ENCODE measurements around the gene TMEM163. TPM values are rescaled to one million over a fixed set of nuclear protein-coding genes. Genes with fewer than 3 reads are reported as not detected.
"Not testable (repeated sequence)": the region's sequence is repeated elsewhere in the genome, so short reads cannot be mapped to it uniquely, and the experiment has no call there.

The TMEM163 gene
- total RNA-seq, 1 donor from 2014 or later = not detected

DNA sequence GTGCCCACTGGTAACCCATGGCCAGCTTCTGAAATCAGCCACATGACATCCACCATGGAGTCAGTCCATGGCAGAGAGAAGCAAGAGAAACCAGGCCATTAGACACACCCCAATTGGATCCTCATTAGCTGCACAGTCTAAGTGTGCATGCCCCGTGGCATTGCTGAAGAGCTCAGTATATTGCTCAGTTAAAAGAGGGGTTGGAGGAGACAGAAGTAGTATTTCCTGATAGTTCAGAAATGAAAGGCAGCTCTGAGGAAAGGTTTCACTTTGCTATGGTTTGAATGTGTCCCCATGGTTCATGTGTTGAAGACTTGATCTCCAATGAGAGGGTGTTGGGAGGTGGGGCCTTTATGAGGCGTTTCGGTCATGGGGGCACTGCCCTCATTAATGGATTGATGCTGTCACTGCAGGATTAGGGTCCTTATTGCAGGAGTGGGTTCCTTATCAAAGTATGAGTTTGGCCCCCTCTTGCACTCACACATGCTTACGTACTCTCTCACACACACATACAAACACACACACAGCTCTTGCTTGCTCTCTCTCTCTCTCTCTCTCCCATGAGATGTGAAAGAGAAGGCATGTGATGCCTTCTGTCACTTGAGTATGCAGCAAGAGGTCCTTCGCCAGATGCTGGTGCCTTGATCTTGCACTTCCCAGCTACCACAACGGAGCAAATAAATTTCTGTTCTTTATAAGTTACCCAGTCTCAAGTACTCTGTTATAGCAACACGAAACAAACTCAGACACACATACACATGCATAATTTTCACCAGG, 58.0 kb downstream of the TMEM163 start:
- Histone ChIP-seq H3K36me3 (ENCODE audit: control insufficient read depth, insufficient read depth, low read length) (no peaks in the 10 kb centered on the region), H3K4me3 (ENCODE audit: low read depth, low read length) (no peak overlapping the region), H3K27me3 (ENCODE audit: control insufficient read depth, insufficient read depth, low read length) (no peaks in the 10 kb centered on the region)
- TF ChIP-seq CTCF (IDR thresholded peaks at IDR 0.05; ENCODE audit: insufficient read depth, low read length, severe bottlenecking) = no peak
- DNase-seq (ENCODE audit: low read depth) = no peak
- FAIRE-seq = no peak

- no peaks in the 10 kb centered on the region for H3K27me3 ChIP-seq (ENCODE audit: control insufficient read depth, insufficient read depth, low read length)
- TF ChIP-seq CTCF (IDR thresholded peaks at IDR 0.05; ENCODE audit: insufficient read depth, low read length, severe bottlenecking) = no peak
- FAIRE-seq = no peak
- DNase-seq (ENCODE audit: low read depth) = no peak
- no peak overlapping the region for H3K4me3 ChIP-seq (ENCODE audit: low read depth, low read length)
- H3K36me3 ChIP-seq (ENCODE audit: control insufficient read depth, insufficient read depth, low read length) = no peaks in the 10 kb centered on the region
Measured at GRCh38 chr2:134659724-134660123, 59.1 kb downstream of the TMEM163 start.

- TF ChIP-seq CTCF (IDR thresholded peaks at IDR 0.05; ENCODE audit: insufficient read depth, low read length, severe bottlenecking) = peak; percentile 56
- no peak for FAIRE-seq
- H3K4me3 ChIP-seq (ENCODE audit: low read depth, low read length) = no peak overlapping the region
Measured at GRCh38 chr2:134657650-134658250, 61.0 kb downstream of the TMEM163 start.

GRCh38 chr2:134656391-134656790, 62.4 kb downstream of the TMEM163 start:
- H3K27me3 ChIP-seq (ENCODE audit: control insufficient read depth, insufficient read depth, low read length); DNase-seq (ENCODE audit: low read depth); H3K36me3 ChIP-seq (ENCODE audit: control insufficient read depth, insufficient read depth, low read length); FAIRE-seq; H3K4me3 ChIP-seq (ENCODE audit: low read depth, low read length): not testable (repeated sequence)

More at GRCh38 chr2:134657650-134658250, 61.0 kb downstream of the TMEM163 start:
- Histone ChIP-seq H3K36me3 (ENCODE audit: control insufficient read depth, insufficient read depth, low read length) (no peaks in the 10 kb centered on the region), H3K27me3 (ENCODE audit: control insufficient read depth, insufficient read depth, low read length) (no peaks in the 10 kb centered on the region)
- peak; percentile 7 for DNase-seq (ENCODE audit: low read depth)

DNA sequence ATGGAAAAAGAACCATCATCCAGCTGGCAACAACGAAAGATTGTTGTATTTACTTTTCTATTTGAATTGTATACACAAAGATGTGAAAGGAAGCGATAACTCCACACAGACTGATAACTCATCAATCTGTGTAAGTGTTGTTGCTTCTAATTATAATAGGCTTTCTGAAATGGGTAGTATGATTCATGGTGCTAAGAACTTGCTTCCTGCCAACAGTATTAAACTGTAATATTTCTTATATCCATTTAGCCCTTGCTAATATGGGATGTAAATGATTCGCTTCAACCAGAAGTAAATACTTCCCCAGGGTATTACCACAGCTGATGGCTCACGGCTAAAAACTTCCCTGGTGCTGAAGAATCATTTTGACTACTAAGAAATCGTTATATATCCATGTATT, 70.2 kb downstream of the TMEM163 start:
- DNase-seq (ENCODE audit: low read depth) (peak; percentile 37), FAIRE-seq (no peak)
- Histone ChIP-seq H3K36me3 (ENCODE audit: control insufficient read depth, insufficient read depth, low read length) (no peaks in the 10 kb centered on the region), H3K4me3 (ENCODE audit: low read depth, low read length) (no peak overlapping the region), H3K27me3 (ENCODE audit: control insufficient read depth, insufficient read depth, low read length) (no peaks in the 10 kb centered on the region)
- no peak for TF ChIP-seq CTCF (IDR thresholded peaks at IDR 0.05; ENCODE audit: insufficient read depth, low read length, severe bottlenecking)

GRCh38 chr2:134647607-134648256, 71.1 kb downstream of the TMEM163 start:
- no peak for TF ChIP-seq CTCF (IDR thresholded peaks at IDR 0.05; ENCODE audit: insufficient read depth, low read length, severe bottlenecking)
- Histone ChIP-seq H3K36me3 (ENCODE audit: control insufficient read depth, insufficient read depth, low read length) (no peaks in the 10 kb centered on the region), H3K27me3 (ENCODE audit: control insufficient read depth, insufficient read depth, low read length) (no peaks in the 10 kb centered on the region), H3K4me3 (ENCODE audit: low read depth, low read length) (no peak overlapping the region)
- DNase-seq (ENCODE audit: low read depth) (no peak), FAIRE-seq (no peak)
